IMR-90 (cell line): ENCODE data around the gene SUGCT. TPM values are rescaled to one million over a fixed set of nuclear protein-coding genes. Genes with fewer than 3 reads are reported as not detected.

Experiments
- ATAC-seq: fragments of 200-7000 bp; cut with Tn5 transposase; 2 replicates; pipeline ENCODE4 v1.9.1; 2020; ENCODE audit warnings: low read depth, mild to moderate bottlenecking, moderate library complexity
- BruUV-seq: library from RNA; stranded (reverse); fragments of 400-500 nt; replicated peaks from 2 replicates; lab custom pipeline; 2021; lab: Mats Ljungman, UMichigan
- CTCF ChIA-PET: fragments of 300-600 bp; formaldehyde crosslinking; extraction: SDS; loops from one replicate; lab custom pipeline; 2021; ENCODE audit warnings: antibody characterized with exemption; lab: Yijun Ruan, JAX
- POLR2A ChIA-PET: fragments of 300-600 bp; sonication (Branson Sonifier 250); formaldehyde crosslinking; loops from one replicate; lab custom pipeline; 2022; ENCODE audit warnings: antibody characterized with exemption; ENCODE audit not compliant: unreplicated experiment; lab: Charles Lee
- DNase-seq: peaks from one replicate; pipeline ENCODE4 v3.0.0; 2013
- H2AFZ ChIP-seq: replicated peaks from 2 replicates; pipeline ENCODE3; 2013; ENCODE audit warnings: low read length, mild to moderate bottlenecking; ENCODE audit not compliant: poor library complexity
- H2AK5ac ChIP-seq: 2 replicates; pipeline ENCODE4 v1.6.1; 2013; ENCODE audit warnings: low read depth, low read length, inconsistent platforms
- H2AK9ac ChIP-seq: replicated peaks from 2 replicates; pipeline ENCODE3; 2013; ENCODE audit warnings: mild to moderate bottlenecking, low read depth, low read length, moderate library complexity; ENCODE audit not compliant: poor library complexity
- H2BK120ac ChIP-seq: 2 replicates; pipeline ENCODE4 v1.6.1; 2013; ENCODE audit warnings: low read depth, low read length, inconsistent platforms
- H2BK15ac ChIP-seq: 3 replicates; pipeline ENCODE4 v1.6.1; 2013; ENCODE audit warnings: low read depth, low read length, inconsistent platforms
- H2BK20ac ChIP-seq: 2 replicates; pipeline ENCODE4 v1.6.1; 2013; ENCODE audit warnings: low read depth, mild to moderate bottlenecking, inconsistent platforms, low read length, moderate library complexity
- H2BK5ac ChIP-seq: 2 replicates; pipeline ENCODE4 v1.6.1; 2013; ENCODE audit warnings: mild to moderate bottlenecking, low read depth, low read length, inconsistent platforms; ENCODE audit not compliant: poor library complexity, severe bottlenecking
- H3K14ac ChIP-seq: replicated peaks from 2 replicates; pipeline ENCODE4 v1.6.1; 2013; ENCODE audit warnings: low read depth, low read length, inconsistent platforms
- H3K18ac ChIP-seq: 2 replicates; pipeline ENCODE4 v1.6.1; 2013; ENCODE audit warnings: low read depth, low read length, control low read depth
- H3K23ac ChIP-seq: 2 replicates; pipeline ENCODE4 v1.6.1; 2013; ENCODE audit warnings: low read depth, low read length, inconsistent platforms
- H3K27ac ChIP-seq: 2 replicates; pipeline ENCODE4 v1.5.1; 2013; ENCODE audit warnings: mild to moderate bottlenecking, control low read depth, low read length; ENCODE audit not compliant: insufficient read depth
- H3K27me3 ChIP-seq: 2 replicates; pipeline ENCODE4 v1.6.1; 2013; ENCODE audit warnings: low read length; ENCODE audit not compliant: control insufficient read depth, insufficient read depth
- H3K36me3 ChIP-seq: 2 replicates; pipeline ENCODE4 v1.6.1; 2013; ENCODE audit warnings: low read length, mixed read lengths; ENCODE audit not compliant: control insufficient read depth, insufficient read depth
- H3K4ac ChIP-seq: 2 replicates; pipeline ENCODE4 v1.6.1; 2013; ENCODE audit warnings: low read depth, low read length, inconsistent platforms
- H3K4me1 ChIP-seq: 2 replicates; pipeline ENCODE4 v1.6.1; 2013; ENCODE audit warnings: low read length, mixed read lengths; ENCODE audit not compliant: control insufficient read depth, insufficient read depth
- H3K4me2 ChIP-seq: 2 replicates; pipeline ENCODE4 v1.6.1; 2013; ENCODE audit warnings: low read depth, mild to moderate bottlenecking, control low read depth, low read length, moderate library complexity
- H3K4me3 ChIP-seq: 2 replicates; pipeline ENCODE4 v1.5.1; 2013; ENCODE audit warnings: low read depth, mild to moderate bottlenecking, control low read depth, low read length, moderate library complexity; ENCODE audit not compliant: insufficient read depth
- H3K56ac ChIP-seq: 2 replicates; pipeline ENCODE4 v1.6.1; 2013; ENCODE audit warnings: low read length, inconsistent platforms; ENCODE audit not compliant: insufficient read depth; ENCODE audit errors: extremely low read depth
- H3K79me1 ChIP-seq, 2 experiments: 2 replicates each; pipeline ENCODE4 v1.6.1; 2013; ENCODE audit warnings: low read length in 2 of 2, inconsistent platforms in 1 of 2, low read depth in 1 of 2
- H3K9ac ChIP-seq: 2 replicates; pipeline ENCODE4 v1.6.1; 2013; ENCODE audit warnings: low read depth, low read length, control low read depth
- H3K9me1 ChIP-seq: 2 replicates; pipeline ENCODE4 v1.6.1; 2013; ENCODE audit warnings: low read length, inconsistent platforms; ENCODE audit not compliant: insufficient read depth
- H3K9me3 ChIP-seq: 2 replicates; pipeline ENCODE4 v1.6.1; 2013; ENCODE audit warnings: low read length; ENCODE audit not compliant: control insufficient read depth, insufficient read depth
- H4K20me1 ChIP-seq: 2 replicates; pipeline ENCODE4 v1.6.1; 2013; ENCODE audit warnings: low read length, inconsistent platforms; ENCODE audit not compliant: insufficient read depth
- H4K5ac ChIP-seq: 2 replicates; pipeline ENCODE4 v1.6.1; 2013; ENCODE audit warnings: mild to moderate bottlenecking, low read depth, low read length, control low read depth
- H4K8ac ChIP-seq, 2 experiments: 2 replicates each; pipeline ENCODE4 v1.6.1; 2013; ENCODE audit warnings: low read depth in 2 of 2, low read length in 2 of 2, control low read depth in 1 of 2, inconsistent platforms in 1 of 2
- H4K91ac ChIP-seq: 2 replicates; pipeline ENCODE4 v1.6.1; 2013; ENCODE audit warnings: low read depth, low read length, inconsistent platforms; ENCODE audit not compliant: insufficient read depth
- BHLHE40 ChIP-seq: fragments of 150-350 bp; IDR thresholded peaks from 2 replicates; pipeline ENCODE4 v1.6.1; 2016; ENCODE audit warnings: mild to moderate bottlenecking, low read depth, low read length
- CEBPB ChIP-seq: IDR thresholded peaks from 2 replicates; pipeline ENCODE4 v1.6.1; 2012; ENCODE audit warnings: low read depth, low read length, improper control_type of control experiment
- CHD1 ChIP-seq: IDR thresholded peaks from 2 replicates; pipeline ENCODE4 v1.6.1; 2012; ENCODE audit warnings: low read depth, low read length, improper control_type of control experiment
- CTCF ChIP-seq: conservative IDR thresholded peaks from 2 replicates; pipeline ENCODE4 v1.5.1; 2012; ENCODE audit warnings: mild to moderate bottlenecking, low read depth, low read length, improper control_type of control experiment
- ELK1 ChIP-seq: fragments of 150-350 bp; IDR thresholded peaks from 2 replicates; pipeline ENCODE4 v1.6.1; 2016; ENCODE audit warnings: low read depth, mild to moderate bottlenecking, low read length, moderate library complexity, borderline replicate concordance
- FOS ChIP-seq: fragments of 150-350 bp; IDR thresholded peaks from 2 replicates; pipeline ENCODE4 v1.6.1; 2016; ENCODE audit warnings: low read depth, low read length
- MXI1 ChIP-seq: IDR thresholded peaks from 2 replicates; pipeline ENCODE4 v1.6.1; 2012; ENCODE audit warnings: low read depth, mild to moderate bottlenecking, low read length, moderate library complexity, borderline replicate concordance
- POLR2A ChIP-seq: IDR thresholded peaks from 2 replicates; pipeline ENCODE4 v1.6.1; 2012; ENCODE audit warnings: mild to moderate bottlenecking, low read depth, low read length
- RFX5 ChIP-seq: IDR thresholded peaks from 2 replicates; pipeline ENCODE4 v1.8.0; 2012; ENCODE audit warnings: low read depth, mild to moderate bottlenecking, low read length, moderate library complexity
- SMC3 ChIP-seq: fragments of 150-350 bp; IDR thresholded peaks from 2 replicates; pipeline ENCODE4 v1.6.1; 2016; ENCODE audit warnings: low read depth, mild to moderate bottlenecking, antibody characterized with exemption, low read length, moderate library complexity
- WGBS, 2 experiments: methylation state at CpG; one replicate each; pipeline versions ENCODE4 v1.1.5 to v1.1.7; 2013; ENCODE audit warnings: missing lambda C conversion rate in 2 of 2; ENCODE audit not compliant: insufficient read length in 1 of 2; ENCODE audit errors: extremely low coverage in 2 of 2; 5-methylcytosine and 5-hydroxymethylcytosine counted together
- dilution Hi-C: fragments of 300-500 bp; cut with HindIII; formaldehyde crosslinking; loops from one replicate; pipeline ENCODE4 v1.14.3; 2018; ENCODE audit warnings: low sequenced_read_pairs; ENCODE audit not compliant: unreplicated experiment
- in situ Hi-C: fragments of 300-500 bp; cut with MboI; formaldehyde crosslinking; loops from 3 replicates; pipeline ENCODE4 v1.14.3; 2019; ENCODE audit warnings: low sequenced_read_pairs, inconsistent platforms, mixed read lengths
- intact Hi-C: fragments of 100-400 bp; cut with micrococcal nuclease; formaldehyde crosslinking; loops from 2 replicates; pipeline ENCODE4 v1.10.0; 2022
- polyA plus RNA-seq, 3 experiments: library from polyadenylated mRNA; depleted of rRNA; stranded (reverse); fragments of >200 nt; gene quantifications; 2 replicates each; pipeline ENCODE4 v1.2.3, GENCODE V29; 2012; ENCODE audit warnings: low replicate concordance in 1 of 3
- total RNA-seq: library from RNA; depleted of rRNA; stranded (reverse); fragments of >200 nt; gene quantifications from 2 replicates; pipeline ENCODE4 v1.2.3, GENCODE V29; 2012

The SUGCT gene
- total and polyA plus RNA-seq, 2 of the 4 experiments (the other 2 are of a cell fraction) = 5.9 to 8.3 TPM

GRCh38 chr7:40492946-40493345 lies 358.1 kb downstream of the SUGCT start:
- Histone ChIP-seq H3K9me3 (no peaks in the 10 kb centered on the region), H2AK5ac (no peak overlapping the region), H4K8ac (no peak overlapping the region), H3K36me3 (no peaks in the 10 kb centered on the region), H2BK20ac (no peak overlapping the region), H3K9me1 (no peaks in the 10 kb centered on the region), H3K4me3 (no peak overlapping the region), H3K14ac (no peak overlapping the region), H3K79me1 (no peaks in the 10 kb centered on the region; a peak in 1 of 4 replicates), H3K27ac (no peak overlapping the region), H2BK5ac (no peak overlapping the region), H2BK15ac (no peak overlapping the region), H2AK9ac (no peak overlapping the region), H4K5ac (no peak overlapping the region), H3K9ac (no peak overlapping the region), H3K18ac (no peak overlapping the region), H3K4me1 (no peaks in the 10 kb centered on the region), H3K56ac (no peak overlapping the region), H4K91ac (no peak overlapping the region), H3K27me3 (no peaks in the 10 kb centered on the region), H4K20me1 (no peaks in the 10 kb centered on the region), H2BK120ac (no peak overlapping the region), H2AFZ (no peak overlapping the region), H3K4me2 (no peak overlapping the region), H3K23ac (no peak overlapping the region), H3K4ac (no peak overlapping the region)
- POLR2A ChIA-PET = no interaction called here
- 60% methylated on average over 1 of the region's 4 CpGs; no CpG with 5 or more reads in 1 of the 2 experiments for WGBS, 2 experiments
- ATAC-seq = no peak
- TF ChIP-seq BHLHE40 (no peak), CEBPB (no peak), CTCF (no peak), ELK1 (no peak), MXI1 (no peak), FOS (no peak), SMC3 (no peak), POLR2A (no peak), RFX5 (no peak), CHD1 (no peak)
- in situ Hi-C loops = no loop called here
- CTCF ChIA-PET = interaction anchor here (1.2 kb wide), 1 partner anchor 9 kb away, joined by 7 read pairs; no protein-coding TSS in a partner anchor
- intact Hi-C loops = no loop called here
- no peak for DNase-seq
- no TSS peak for BruUV-seq
- dilution Hi-C loops = no loop called here
